GM23248 (cell line): ENCODE data around the gene NPAT. TPM values are rescaled to one million over a fixed set of nuclear protein-coding genes. Genes with fewer than 3 reads are reported as not detected.

Experiments
- DNase-seq: peaks from one replicate; pipeline ENCODE4 v3.0.0-alpha.2; 2015
- H2AFZ ChIP-seq: fragments of 200-600 bp; sonication (generic); 2 replicates; pipeline ENCODE4 v1.6.1; 2016; ENCODE audit warnings: antibody characterized with exemption
- H3F3A ChIP-seq: fragments of 200-600 bp; sonication (generic); 2 replicates; pipeline ENCODE4 v1.6.1; 2016; ENCODE audit warnings: mild to moderate bottlenecking, antibody characterized with exemption, mixed run types; ENCODE audit not compliant: insufficient read depth
- H3K27ac ChIP-seq: fragments of 200-600 bp; sonication (generic); 2 replicates; pipeline ENCODE4 v1.5.1; 2016; ENCODE audit warnings: mild to moderate bottlenecking
- H3K27me3 ChIP-seq: fragments of 200-600 bp; sonication (generic); replicated peaks from 2 replicates; pipeline ENCODE4 v1.6.1; 2016; ENCODE audit warnings: mild to moderate bottlenecking; ENCODE audit not compliant: insufficient read depth
- H3K36me3 ChIP-seq: fragments of 200-600 bp; sonication (generic); 2 replicates; pipeline ENCODE4 v1.6.1; 2016; ENCODE audit warnings: low read depth, mild to moderate bottlenecking
- H3K4me1 ChIP-seq: fragments of 200-600 bp; sonication (generic); 2 replicates; pipeline ENCODE4 v1.6.1; 2016; ENCODE audit warnings: mild to moderate bottlenecking; ENCODE audit not compliant: insufficient read depth
- H3K4me2 ChIP-seq: fragments of 200-600 bp; sonication (generic); one replicate; pipeline ENCODE4 v1.6.1; 2016; ENCODE audit warnings: mild to moderate bottlenecking; ENCODE audit not compliant: unreplicated experiment
- H3K4me3 ChIP-seq: fragments of 200-600 bp; sonication (generic); 2 replicates; pipeline ENCODE4 v1.5.1; 2016; ENCODE audit warnings: mild to moderate bottlenecking
- H3K79me2 ChIP-seq: fragments of 200-600 bp; sonication (generic); 2 replicates; pipeline ENCODE4 v1.6.1; 2016; ENCODE audit warnings: mild to moderate bottlenecking; ENCODE audit not compliant: insufficient read depth
- H3K9ac ChIP-seq: fragments of 200-600 bp; sonication (generic); 2 replicates; pipeline ENCODE4 v1.6.1; 2016; ENCODE audit warnings: mild to moderate bottlenecking
- H3K9me2 ChIP-seq: fragments of 200-600 bp; sonication (generic); 2 replicates; pipeline ENCODE4 v1.6.1; 2016; ENCODE audit warnings: mixed run types, mild to moderate bottlenecking, moderate library complexity; ENCODE audit not compliant: insufficient read depth
- H3K9me3 ChIP-seq: fragments of 200-600 bp; sonication (generic); one replicate; pipeline ENCODE4 v1.6.1; 2017; ENCODE audit warnings: low read depth
- H4K20me1 ChIP-seq: fragments of 200-600 bp; sonication (generic); 2 replicates; pipeline ENCODE4 v1.6.0; 2016; ENCODE audit not compliant: insufficient read depth
- EZH2 ChIP-seq: fragments of 200-600 bp; sonication (generic); IDR thresholded peaks from 2 replicates; pipeline ENCODE4 v1.6.1; 2018; ENCODE audit warnings: antibody characterized with exemption, mild to moderate bottlenecking; ENCODE audit not compliant: insufficient read depth, poor library complexity, severe bottlenecking
- EZH2phosphoT487 ChIP-seq: fragments of 200-600 bp; sonication (generic); IDR thresholded peaks from 2 replicates; pipeline ENCODE4 v1.6.1; 2018; ENCODE audit warnings: antibody characterized with exemption, moderate library complexity, mild to moderate bottlenecking, low read depth; ENCODE audit not compliant: insufficient read depth
- WGBS, 2 experiments: methylation state at CpG; one replicate each; pipeline ENCODE4 v1.1.6; 2015 to 2017; ENCODE audit warnings: low lambda C conversion rate in 2 of 2, low coverage in 1 of 2; ENCODE audit errors: missing lambda C conversion rate in 2 of 2; 5-methylcytosine and 5-hydroxymethylcytosine counted together
- in situ Hi-C: fragments of 300-500 bp; cut with MboI; formaldehyde crosslinking; loops from 2 replicates; pipeline ENCODE4 v1.15.0; 2020
- polyA plus RNA-seq: library from polyadenylated mRNA; unstranded; fragments of >200 nt; fragmentation: Nextera tagmentation; extraction: Ambion mirVana; gene quantifications from 2 replicates; pipeline ENCODE4 v1.2.1, GENCODE V29; 2016
- total RNA-seq: library from RNA; depleted of rRNA; stranded (reverse); fragments of >200 nt; shearing (Covaris generic); gene quantifications from 2 replicates; pipeline ENCODE4 v1.2.3, GENCODE V29; 2014

The NPAT gene
- total and polyA plus RNA-seq, 2 experiments from 2014 or later = 8.5 to 9.6 TPM

DNA sequence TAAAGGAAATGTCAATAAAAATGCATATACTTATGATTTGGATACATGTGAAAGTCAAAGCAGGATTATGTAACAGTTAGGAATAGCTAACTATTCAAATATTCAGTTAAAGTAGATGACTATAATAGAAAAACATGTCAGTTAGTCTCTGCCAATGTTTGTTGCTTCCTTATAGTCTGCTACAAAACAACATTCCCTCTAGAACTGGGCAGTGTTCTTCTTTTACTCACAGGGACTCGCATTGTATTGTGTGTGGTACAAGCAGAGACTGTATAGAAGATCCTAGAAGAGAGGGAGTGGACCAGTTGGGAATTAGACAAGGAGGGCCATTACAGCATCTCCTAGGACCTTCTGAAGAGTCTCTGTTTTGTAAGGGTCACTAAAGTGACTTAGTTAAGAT is 90.4 kb downstream of the NPAT start:
- Histone ChIP-seq H4K20me1 (no peaks in the 10 kb centered on the region), H3K4me1 (peaks cover 12% of the 10 kb centered on the region; the same call in 1 of the 2 replicates), H3K4me2 (peak overlapping the region; percentile 2), H2AFZ (no peak overlapping the region), H3K9ac (no peak overlapping the region), H3K27ac (peak overlapping the region; percentile 51), H3K27me3 (no peaks in the 10 kb centered on the region), H3K4me3 (no peak overlapping the region), H3K9me2 (no peaks in the 10 kb centered on the region), H3K79me2 (peaks cover 27% of the 10 kb centered on the region; the same call in 1 of the 2 replicates), H3K36me3 (peaks cover 8% of the 10 kb centered on the region; the same call in 1 of the 2 replicates), H3F3A (peaks cover 19% of the 10 kb centered on the region; the same call in 1 of the 2 replicates), H3K9me3 (no peaks in the 10 kb centered on the region)
- peak; percentile 68 for DNase-seq
- no peak for TF ChIP-seq EZH2phosphoT487
- TF ChIP-seq EZH2 = no peak
- 10 to 41% methylated on average over 1 of the region's 1 CpG for WGBS, 2 experiments
- in situ Hi-C loops = no loop called here

GRCh38 chr11:108128772-108129171 is 93.7 kb downstream of the NPAT start:
- Histone ChIP-seq H3F3A (peaks cover 5% of the 10 kb centered on the region; the same call in 1 of the 2 replicates), H3K9me3 (no peaks in the 10 kb centered on the region), H3K4me2 (no peak overlapping the region), H3K27ac (no peak overlapping the region), H3K79me2 (peaks cover 52% of the 10 kb centered on the region), H3K36me3 (0 out of 2 replicates have a peak, but pooled peaks cover 4% of the 10 kb centered on the region), H2AFZ (no peak overlapping the region), H3K9me2 (no peaks in the 10 kb centered on the region), H3K4me1 (peaks cover 15% of the 10 kb centered on the region; the same call in 1 of the 2 replicates), H3K27me3 (no peaks in the 10 kb centered on the region), H4K20me1 (no peaks in the 10 kb centered on the region), H3K9ac (no peak overlapping the region), H3K4me3 (no peak overlapping the region)
- DNase-seq = no peak
- TF ChIP-seq EZH2phosphoT487 = no peak
- no peak for TF ChIP-seq EZH2
- in situ Hi-C loops = no loop called here
- 100% methylated on average over 2 of the region's 2 CpGs for WGBS, 2 experiments

DNA sequence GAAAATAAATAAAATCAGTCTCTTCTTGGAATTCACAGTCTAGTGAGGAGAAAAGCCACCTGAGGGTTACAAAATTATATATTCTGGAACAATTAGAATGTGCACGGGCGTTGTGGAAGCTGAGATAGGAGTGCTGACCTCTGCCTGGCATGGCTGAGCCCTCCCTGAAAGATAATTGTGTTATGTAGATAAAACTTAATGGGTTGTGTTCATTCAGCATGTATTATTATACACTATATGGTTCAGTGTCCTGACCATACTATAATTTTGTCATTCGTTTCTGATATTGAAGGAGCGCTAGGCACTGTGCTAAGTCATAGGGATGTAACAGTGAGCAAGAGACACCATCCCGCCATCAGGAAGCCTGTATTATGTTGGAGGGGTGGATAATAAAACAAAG is 97.3 kb downstream of the NPAT start:
- no peak for DNase-seq
- peaks cover 11% of the 10 kb centered on the region for H3K4me1 ChIP-seq
- no peaks in the 10 kb centered on the region for H3K27me3 ChIP-seq
- TF ChIP-seq EZH2 (no peak), EZH2phosphoT487 (no peak)
- no peak overlapping the region for H3K27ac ChIP-seq
- in situ Hi-C loops = no loop called here
- no peaks in the 10 kb centered on the region for H3K9me3 ChIP-seq
- H2AFZ ChIP-seq = no peak overlapping the region
- no peak overlapping the region for H3K4me2 ChIP-seq
- peaks cover 63% of the 10 kb centered on the region for H3K79me2 ChIP-seq
- H4K20me1 ChIP-seq = no peaks in the 10 kb centered on the region
- no peak overlapping the region for H3K9ac ChIP-seq
- H3F3A ChIP-seq = no peaks in the 10 kb centered on the region; the same call in 1 of the 2 replicates
- H3K36me3 ChIP-seq = no peaks in the 10 kb centered on the region
- WGBS, 2 experiments = 90 to 96% methylated on average over 5 of the region's 5 CpGs
- no peaks in the 10 kb centered on the region for H3K9me2 ChIP-seq
- H3K4me3 ChIP-seq = no peak overlapping the region

GRCh38 chr11:108122166-108122628 is 100.2 kb downstream of the NPAT start:
- Histone ChIP-seq H3K79me2 (peaks cover 44% of the 10 kb centered on the region), H3K27me3 (no peaks in the 10 kb centered on the region), H3K36me3 (no peaks in the 10 kb centered on the region), H3K9me2 (no peaks in the 10 kb centered on the region), H2AFZ (peak overlapping the region; percentile 88), H3K4me1 (peaks cover 11% of the 10 kb centered on the region), H3K4me3 (peak overlapping the region; percentile 80), H3K4me2 (peak overlapping the region; percentile 96), H3K9ac (peak overlapping the region; percentile 90), H3K27ac (peak overlapping the region; percentile 78), H4K20me1 (no peaks in the 10 kb centered on the region), H3F3A (no peaks in the 10 kb centered on the region; the same call in 1 of the 2 replicates), H3K9me3 (no peaks in the 10 kb centered on the region)
- TF ChIP-seq EZH2phosphoT487 (no peak), EZH2 (no peak)
- 16 to 17% methylated on average over 9 of the region's 9 CpGs for WGBS, 2 experiments
- peak; percentile 57 for DNase-seq
- in situ Hi-C loops = no loop called here
